HCT116 (cell line): ENCODE measurements around the gene FOXR2.

Experiments used
- POLR2AphosphoS5 ChIP-seq: IDR thresholded peaks from 2 replicates; pipeline ENCODE4 v1.6.1; 2011; ENCODE audit warnings: mild to moderate bottlenecking, low read depth, low read length, moderate library complexity
- TF ChIP-seq, protein P1 (sequence below), 3 experiments: fragments of 200-600 bp in 1 of 3; sonication (generic) in 1 of 3; IDR thresholded peaks in 2 of 3; conservative IDR thresholded peaks in 1 of 3; 2 replicates each; pipeline ENCODE4 v1.5.1; 2012 to 2017; ENCODE audit warnings: low read depth in 2 of 3, low read length in 2 of 3, antibody characterized with exemption in 1 of 3, borderline replicate concordance in 1 of 3, control low read depth in 1 of 3, mild to moderate bottlenecking in 1 of 3, mixed read lengths in 1 of 3, mixed run types in 1 of 3, moderate library complexity in 1 of 3; ENCODE audit not compliant: insufficient read depth in 1 of 3

- no peak for TF ChIP-seq POLR2AphosphoS5
- TF ChIP-seq, protein P1, sequence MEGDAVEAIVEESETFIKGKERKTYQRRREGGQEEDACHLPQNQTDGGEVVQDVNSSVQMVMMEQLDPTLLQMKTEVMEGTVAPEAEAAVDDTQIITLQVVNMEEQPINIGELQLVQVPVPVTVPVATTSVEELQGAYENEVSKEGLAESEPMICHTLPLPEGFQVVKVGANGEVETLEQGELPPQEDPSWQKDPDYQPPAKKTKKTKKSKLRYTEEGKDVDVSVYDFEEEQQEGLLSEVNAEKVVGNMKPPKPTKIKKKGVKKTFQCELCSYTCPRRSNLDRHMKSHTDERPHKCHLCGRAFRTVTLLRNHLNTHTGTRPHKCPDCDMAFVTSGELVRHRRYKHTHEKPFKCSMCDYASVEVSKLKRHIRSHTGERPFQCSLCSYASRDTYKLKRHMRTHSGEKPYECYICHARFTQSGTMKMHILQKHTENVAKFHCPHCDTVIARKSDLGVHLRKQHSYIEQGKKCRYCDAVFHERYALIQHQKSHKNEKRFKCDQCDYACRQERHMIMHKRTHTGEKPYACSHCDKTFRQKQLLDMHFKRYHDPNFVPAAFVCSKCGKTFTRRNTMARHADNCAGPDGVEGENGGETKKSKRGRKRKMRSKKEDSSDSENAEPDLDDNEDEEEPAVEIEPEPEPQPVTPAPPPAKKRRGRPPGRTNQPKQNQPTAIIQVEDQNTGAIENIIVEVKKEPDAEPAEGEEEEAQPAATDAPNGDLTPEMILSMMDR (IDR thresholded peaks at IDR 0.05 in 2 of 3, conservative IDR thresholded peaks at IDR 0.05 in 1 of 3; ENCODE audit: borderline replicate concordance in 1 of 3, insufficient read depth in 1 of 3, low read depth in 2 of 3, low read length in 2 of 3), result no peak
Measured at GRCh38 chrX:55623100-55623499, at the start of gene FOXR2.
